Neutrophil (primary cell): ENCODE data around the gene ITPRIPL1.
A peak's percentile ranks its signal among the peaks of the same experiment; 100 is the strongest.

ENCODE experiments used
- H3K27ac ChIP-seq: fragments of 200-600 bp; sonication (generic); 2 replicates; pipeline ENCODE4 v1.5.1; 2016; ENCODE audit warnings: mild to moderate bottlenecking, moderate library complexity
- H3K27me3 ChIP-seq: fragments of 200-600 bp; sonication (generic); 2 replicates; pipeline ENCODE4 v1.6.0; 2016; ENCODE audit warnings: mild to moderate bottlenecking
- H3K36me3 ChIP-seq: fragments of 200-600 bp; sonication (generic); 2 replicates; pipeline ENCODE4 v1.5.1; 2017
- H3K4me1 ChIP-seq, 2 experiments: fragments of 200-600 bp in 1 of 2; sonication (generic) in 1 of 2; 1 replicate in 1 of 2; 2 replicates in 1 of 2; pipeline versions ENCODE4 v1.5.1 to v1.6.1; 2013 to 2016; ENCODE audit warnings: low read depth in 1 of 2, low read length in 1 of 2, mild to moderate bottlenecking in 1 of 2, moderate library complexity in 1 of 2; ENCODE audit not compliant: control insufficient read depth in 1 of 2, insufficient read depth in 1 of 2
- H3K4me3 ChIP-seq, 2 experiments: fragments of 200-600 bp in 1 of 2; sonication (generic) in 1 of 2; 1 replicate in 1 of 2; 2 replicates in 1 of 2; pipeline ENCODE4 v1.5.1; 2013 to 2016; ENCODE audit warnings: low read depth in 1 of 2, low read length in 1 of 2, mild to moderate bottlenecking in 1 of 2, moderate library complexity in 1 of 2
- H3K9me3 ChIP-seq: fragments of 200-600 bp; sonication (generic); 2 replicates; pipeline ENCODE4 v1.5.1; 2016
- CTCF ChIP-seq: fragments of 200-600 bp; sonication (generic); IDR thresholded peaks from 2 replicates; pipeline ENCODE4 v1.5.1; 2016; ENCODE audit warnings: antibody characterized with exemption

Gene ITPRIPL1

GRCh38 chr2:96318723-96319122 is 6.4 kb upstream of the ITPRIPL1 start:
- no peak for TF ChIP-seq CTCF
- peaks cover 38% of the 10 kb centered on the region for H3K27me3 ChIP-seq
- H3K36me3 ChIP-seq, result no peaks in the 10 kb centered on the region
- peaks cover 19 to 21% of the 10 kb centered on the region in 2 experiments for H3K4me1 ChIP-seq
- no peak overlapping the region for H3K4me3 ChIP-seq
- H3K9me3 ChIP-seq, result no peaks in the 10 kb centered on the region
- no peak overlapping the region for H3K27ac ChIP-seq

GRCh38 chr2:96319396-96319795 is 5.7 kb upstream of the ITPRIPL1 start:
- TF ChIP-seq CTCF, result no peak
- no peak overlapping the region for H3K27ac ChIP-seq

GRCh38 chr2:96320326-96320725 is 4.8 kb upstream of the ITPRIPL1 start:
- Histone ChIP-seq H3K36me3 (no peaks in the 10 kb centered on the region), H3K9me3 (no peaks in the 10 kb centered on the region), H3K4me1 (peaks cover 27 to 31% of the 10 kb centered on the region in 2 experiments), H3K4me3 (no peak overlapping the region), H3K27ac (no peak overlapping the region), H3K27me3 (peaks cover 54% of the 10 kb centered on the region)
- TF ChIP-seq CTCF, result no peak

More at GRCh38 chr2:96319396-96319795, 5.7 kb upstream of the ITPRIPL1 start:
- H3K4me3 ChIP-seq, result no peak overlapping the region
- H3K27me3 ChIP-seq, result peaks cover 45% of the 10 kb centered on the region
- no peaks in the 10 kb centered on the region for H3K36me3 ChIP-seq
- no peaks in the 10 kb centered on the region for H3K9me3 ChIP-seq
- peaks cover 19 to 22% of the 10 kb centered on the region in 2 experiments for H3K4me1 ChIP-seq

GRCh38 chr2:96320728-96321622 is 4.1 kb upstream of the ITPRIPL1 start:
- TF ChIP-seq CTCF, result no peak
- Histone ChIP-seq H3K4me1 (peaks cover 32 to 37% of the 10 kb centered on the region in 2 experiments), H3K9me3 (no peaks in the 10 kb centered on the region), H3K4me3 (peak overlapping the region; percentile 66 to 76), H3K27me3 (peaks cover 61% of the 10 kb centered on the region), H3K36me3 (no peaks in the 10 kb centered on the region), H3K27ac (peak overlapping the region; percentile 40)

GRCh38 chr2:96323849-96324248 is 1.3 kb upstream of the ITPRIPL1 start:
- Histone ChIP-seq H3K27ac (no peak overlapping the region), H3K4me3 (no peak overlapping the region), H3K36me3 (no peaks in the 10 kb centered on the region), H3K27me3 (peaks cover 67% of the 10 kb centered on the region), H3K4me1 (peaks cover 35 to 39% of the 10 kb centered on the region in 2 experiments), H3K9me3 (no peaks in the 10 kb centered on the region)
- no peak for TF ChIP-seq CTCF
